Left ventricle myocardium inferior (tissue), 1 donor: ENCODE measurements around the gene TMEM248. TPM values are rescaled to one million over a fixed set of nuclear protein-coding genes. Genes with fewer than 3 reads are reported as not detected.

Source experiments
- DNase-seq: peaks from one replicate; pipeline ENCODE4 v3.0.0-alpha.2; 2020
- H3K27ac ChIP-seq: fragments of 200-600 bp; replicated peaks from 2 replicates; pipeline ENCODE4 v1.8.0; 2021
- H3K27me3 ChIP-seq: fragments of 200-600 bp; 2 replicates; pipeline ENCODE4 v1.8.0; 2021; ENCODE audit warnings: low read depth
- H3K36me3 ChIP-seq: fragments of 200-600 bp; 2 replicates; pipeline ENCODE4 v1.8.0; 2021
- H3K4me1 ChIP-seq: fragments of 200-600 bp; 2 replicates; pipeline ENCODE4 v1.8.0; 2021
- H3K4me3 ChIP-seq: fragments of 200-600 bp; 2 replicates; pipeline ENCODE4 v1.8.0; 2021; ENCODE audit warnings: mild to moderate bottlenecking, moderate library complexity
- H3K9me3 ChIP-seq: fragments of 200-600 bp; replicated peaks from 2 replicates; pipeline ENCODE4 v1.8.0; 2021
- intact Hi-C: fragments of 100-400 bp; cut with micrococcal nuclease; formaldehyde crosslinking; loops from one replicate; pipeline ENCODE4 v1.11.0; 2022
- total RNA-seq: library from RNA; stranded (reverse); fragmentation: NEBNext Ultra II Directional; extraction: Animal tissue kit (Norgen Biotek cat#: 25700); gene quantifications from one replicate; pipeline ENCODE4 v1.2.1, GENCODE V29; 2021
- TF ChIP-seq, protein P1 (sequence below): fragments of 200-600 bp; IDR thresholded peaks from 2 replicates; pipeline ENCODE4 v1.8.0; 2021; ENCODE audit warnings: antibody characterized with exemption, mild to moderate bottlenecking, borderline replicate concordance
- donor health status: DM: no; HTN: yes; CAD: no; lungs with severe emphysema.

Gene TMEM248
- total RNA-seq, 1 donor from 2014 or later = 41.4 TPM

DNA sequence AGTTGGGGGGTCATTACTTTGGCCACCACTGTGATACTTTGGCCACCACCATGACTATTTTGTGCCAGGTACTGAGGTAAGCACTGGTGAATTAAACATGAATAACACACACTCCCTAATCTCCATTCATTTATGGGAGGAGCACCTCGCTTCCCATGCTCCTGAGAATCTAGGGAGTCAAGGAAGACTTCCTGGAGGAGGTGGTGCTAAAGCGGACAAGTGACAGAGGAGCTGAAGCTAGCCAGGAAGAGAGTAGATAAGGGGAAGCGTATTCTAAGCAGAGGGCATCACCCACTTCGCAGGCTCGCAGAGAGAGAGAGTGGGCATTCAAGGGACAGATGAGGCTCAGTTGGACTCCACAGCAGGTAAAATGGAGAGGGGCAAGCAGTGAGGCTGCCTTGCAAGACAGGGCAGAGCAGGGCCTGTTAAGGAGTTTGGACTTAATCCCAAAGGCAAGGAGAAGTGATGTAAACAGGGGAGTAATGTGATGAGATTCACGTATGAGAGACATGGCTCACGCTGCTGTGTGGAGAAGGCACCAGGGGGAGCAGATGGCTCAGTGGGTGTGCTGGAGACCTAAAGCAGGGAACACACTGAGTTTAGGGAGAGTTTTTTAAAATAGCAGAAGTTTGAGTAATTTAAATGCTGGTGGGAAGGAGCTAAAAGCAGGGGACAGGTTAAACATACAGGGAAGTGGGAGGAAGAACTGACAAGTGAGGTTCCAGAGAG lies 21.3 kb upstream of the TMEM248 start:
- no peaks in the 10 kb centered on the region for H3K27me3 ChIP-seq
- peaks cover 26% of the 10 kb centered on the region for H3K36me3 ChIP-seq
- TF ChIP-seq, protein P1, sequence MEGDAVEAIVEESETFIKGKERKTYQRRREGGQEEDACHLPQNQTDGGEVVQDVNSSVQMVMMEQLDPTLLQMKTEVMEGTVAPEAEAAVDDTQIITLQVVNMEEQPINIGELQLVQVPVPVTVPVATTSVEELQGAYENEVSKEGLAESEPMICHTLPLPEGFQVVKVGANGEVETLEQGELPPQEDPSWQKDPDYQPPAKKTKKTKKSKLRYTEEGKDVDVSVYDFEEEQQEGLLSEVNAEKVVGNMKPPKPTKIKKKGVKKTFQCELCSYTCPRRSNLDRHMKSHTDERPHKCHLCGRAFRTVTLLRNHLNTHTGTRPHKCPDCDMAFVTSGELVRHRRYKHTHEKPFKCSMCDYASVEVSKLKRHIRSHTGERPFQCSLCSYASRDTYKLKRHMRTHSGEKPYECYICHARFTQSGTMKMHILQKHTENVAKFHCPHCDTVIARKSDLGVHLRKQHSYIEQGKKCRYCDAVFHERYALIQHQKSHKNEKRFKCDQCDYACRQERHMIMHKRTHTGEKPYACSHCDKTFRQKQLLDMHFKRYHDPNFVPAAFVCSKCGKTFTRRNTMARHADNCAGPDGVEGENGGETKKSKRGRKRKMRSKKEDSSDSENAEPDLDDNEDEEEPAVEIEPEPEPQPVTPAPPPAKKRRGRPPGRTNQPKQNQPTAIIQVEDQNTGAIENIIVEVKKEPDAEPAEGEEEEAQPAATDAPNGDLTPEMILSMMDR = no peak
- no peak overlapping the region for H3K4me3 ChIP-seq
- H3K9me3 ChIP-seq = no peaks in the 10 kb centered on the region
- DNase-seq = no peak
- intact Hi-C loops = no loop called here
- H3K4me1 ChIP-seq = no peaks in the 10 kb centered on the region
- H3K27ac ChIP-seq = no peak overlapping the region

DNA sequence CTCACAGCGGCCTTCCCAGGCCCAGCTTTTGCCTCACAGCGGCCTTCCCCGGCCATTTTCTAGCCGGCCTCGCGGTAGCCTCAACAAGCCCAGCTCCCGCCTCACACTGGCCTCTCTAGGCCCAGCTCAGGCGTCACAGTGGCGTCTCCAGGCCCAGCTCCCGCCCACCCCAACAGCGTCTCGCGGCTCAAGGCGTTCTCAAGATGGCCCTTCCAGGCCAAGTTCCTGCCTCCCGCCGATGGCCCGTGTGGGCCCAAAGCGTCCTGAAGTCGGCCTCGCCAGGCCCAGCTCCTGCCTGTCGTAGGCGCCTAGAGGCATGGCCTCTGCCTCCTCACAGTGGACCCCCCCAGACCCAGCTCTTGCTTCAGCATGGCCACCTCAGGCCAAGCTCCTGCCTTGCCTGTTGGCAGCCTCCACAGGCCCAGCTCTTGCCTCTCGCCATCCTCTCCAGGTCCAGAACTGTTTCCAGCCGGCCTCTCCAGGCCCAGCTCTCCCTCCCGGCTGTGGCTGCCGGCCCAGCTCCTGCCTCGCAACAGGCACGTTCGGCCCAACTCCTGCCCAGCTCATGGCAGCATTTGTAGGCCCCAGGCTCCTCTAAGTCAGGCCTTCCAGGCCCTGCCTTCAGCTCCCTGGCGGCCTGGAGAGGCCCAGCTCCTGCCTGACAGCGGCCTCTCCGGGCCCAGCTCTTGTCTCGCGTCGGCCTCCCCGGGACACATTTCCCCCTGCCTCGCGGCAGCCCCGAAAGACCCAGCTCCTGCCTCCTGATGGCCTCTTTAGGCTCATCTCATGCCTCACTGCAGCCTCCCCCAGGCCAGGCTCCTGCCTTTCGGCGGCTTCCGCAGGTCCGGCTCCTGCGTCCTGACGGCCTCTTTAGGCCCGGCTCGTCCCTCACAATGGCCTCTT lies 18.8 kb upstream of the TMEM248 start:
- intact Hi-C loops = no loop called here
- Histone ChIP-seq H3K4me3 (no peak overlapping the region), H3K27me3 (no peaks in the 10 kb centered on the region), H3K36me3 (peaks cover 26% of the 10 kb centered on the region), H3K9me3 (no peaks in the 10 kb centered on the region), H3K4me1 (no peaks in the 10 kb centered on the region), H3K27ac (no peak overlapping the region)
- no peak for DNase-seq
- TF ChIP-seq, protein P1 = no peak

DNA sequence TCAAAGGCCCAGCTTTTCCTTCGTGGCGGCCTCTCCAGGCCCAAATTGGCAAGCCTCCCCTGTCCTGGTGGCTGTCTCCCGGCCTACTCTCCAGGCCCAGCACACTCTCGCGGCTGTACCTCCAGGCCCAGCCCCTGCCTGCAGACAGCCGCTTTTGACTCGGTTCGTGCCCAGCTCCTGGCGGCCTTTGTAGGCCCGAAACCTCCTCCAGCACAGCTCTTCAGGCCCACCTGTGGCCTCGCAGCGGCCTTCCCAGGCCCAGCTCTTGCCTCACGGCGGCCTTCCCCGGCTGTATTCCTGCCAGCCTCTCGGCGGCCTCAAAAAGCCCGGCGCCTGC lies 18.2 kb upstream of the TMEM248 start:
- intact Hi-C loops = no loop called here
- Histone ChIP-seq H3K27me3 (no peaks in the 10 kb centered on the region), H3K4me1 (no peaks in the 10 kb centered on the region), H3K27ac (no peak overlapping the region), H3K36me3 (peaks cover 26% of the 10 kb centered on the region), H3K9me3 (no peaks in the 10 kb centered on the region), H3K4me3 (no peak overlapping the region)
- TF ChIP-seq, protein P1 = no peak
- no peak for DNase-seq

DNA sequence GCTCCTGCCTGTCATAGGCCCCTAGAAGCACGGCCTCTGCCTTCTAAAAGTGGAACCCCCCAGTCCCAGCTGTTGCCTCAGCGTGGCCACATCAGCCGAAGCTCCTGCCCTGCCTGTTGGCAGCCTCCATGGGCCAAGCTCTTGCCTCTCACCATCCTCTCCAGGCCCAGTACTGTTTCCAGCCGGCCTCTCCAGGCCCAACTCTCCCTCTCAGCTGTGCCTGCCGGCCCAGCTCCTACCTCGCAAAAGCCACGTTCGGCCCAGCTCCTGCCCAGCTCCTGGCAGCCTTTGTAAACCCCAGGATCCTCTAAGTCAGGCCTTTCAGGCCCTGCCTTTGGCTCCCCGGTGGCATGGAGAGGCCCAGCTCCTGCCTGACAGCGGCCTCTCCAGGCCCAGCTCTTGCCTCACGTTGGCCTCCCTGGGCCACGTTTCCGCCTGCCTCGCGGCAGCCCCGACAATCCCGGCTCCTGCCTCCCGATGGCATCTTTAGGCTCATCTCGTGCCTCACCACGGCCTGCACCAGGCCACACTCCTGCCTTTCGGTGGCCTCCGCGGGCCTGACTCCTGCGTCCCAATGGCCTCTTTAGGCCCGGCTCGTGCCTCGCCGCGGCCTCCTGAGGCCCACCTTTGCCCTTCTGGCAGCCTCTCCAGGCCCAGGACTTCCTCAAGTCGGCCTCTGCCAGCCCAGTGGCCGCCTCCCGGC lies 17.5 kb upstream of the TMEM248 start:
- H3K4me1 ChIP-seq = no peaks in the 10 kb centered on the region
- H3K27ac ChIP-seq = no peak overlapping the region
- no peaks in the 10 kb centered on the region for H3K9me3 ChIP-seq
- intact Hi-C loops = no loop called here
- TF ChIP-seq, protein P1 = no peak
- peaks cover 23% of the 10 kb centered on the region for H3K36me3 ChIP-seq
- no peak overlapping the region for H3K4me3 ChIP-seq
- DNase-seq = no peak
- H3K27me3 ChIP-seq = no peaks in the 10 kb centered on the region

DNA sequence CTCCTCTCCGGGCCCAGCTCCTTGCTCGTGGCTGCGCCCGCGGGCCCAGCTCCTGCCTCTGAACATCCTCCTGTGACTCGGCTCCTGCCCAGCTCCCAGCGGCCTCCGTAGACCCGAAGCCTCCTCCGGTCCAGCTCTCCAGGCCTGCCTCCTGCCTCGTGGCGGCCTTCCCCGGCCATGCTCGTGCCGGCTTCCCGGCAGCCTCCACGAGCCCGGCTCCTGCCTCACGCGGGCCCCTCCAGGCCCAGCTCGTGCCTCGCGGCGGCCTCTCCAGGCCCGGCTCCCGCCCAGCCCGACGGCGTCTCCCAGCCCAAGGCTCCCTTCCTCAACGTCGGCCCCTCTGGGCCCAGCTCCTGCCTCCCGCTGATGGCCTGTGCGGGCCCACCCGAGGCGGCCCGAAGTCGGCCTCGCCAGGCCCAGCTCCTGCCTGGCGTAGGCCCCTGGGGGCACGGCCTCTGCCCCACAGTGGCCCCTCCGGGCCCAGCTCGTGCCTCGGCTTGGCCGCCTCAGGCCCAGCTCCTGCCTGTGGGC lies 16.9 kb upstream of the TMEM248 start:
- intact Hi-C loops = no loop called here
- H3K27me3 ChIP-seq = no peaks in the 10 kb centered on the region
- no peaks in the 10 kb centered on the region for H3K9me3 ChIP-seq
- TF ChIP-seq, protein P1 = no peak
- H3K27ac ChIP-seq = no peak overlapping the region
- no peak overlapping the region for H3K4me3 ChIP-seq
- DNase-seq = no peak
- H3K36me3 ChIP-seq = peaks cover 16% of the 10 kb centered on the region
- no peaks in the 10 kb centered on the region for H3K4me1 ChIP-seq
